ACHN (cell line): Measurements from ENCODE around the gene BRICD5.

Source experiments
- DNase-seq: peaks from one replicate; pipeline ENCODE4 v3.0.0-alpha.2; 2015
- in situ Hi-C: cut with HindIII; loops from 2 replicates; pipeline ENCODE4 v1.10.0; 2017; ENCODE audit warnings: low sequenced_read_pairs, low pct_ligation_motif_present, low pct_unique_long_range_greater_than_20kb

The BRICD5 gene

DNA sequence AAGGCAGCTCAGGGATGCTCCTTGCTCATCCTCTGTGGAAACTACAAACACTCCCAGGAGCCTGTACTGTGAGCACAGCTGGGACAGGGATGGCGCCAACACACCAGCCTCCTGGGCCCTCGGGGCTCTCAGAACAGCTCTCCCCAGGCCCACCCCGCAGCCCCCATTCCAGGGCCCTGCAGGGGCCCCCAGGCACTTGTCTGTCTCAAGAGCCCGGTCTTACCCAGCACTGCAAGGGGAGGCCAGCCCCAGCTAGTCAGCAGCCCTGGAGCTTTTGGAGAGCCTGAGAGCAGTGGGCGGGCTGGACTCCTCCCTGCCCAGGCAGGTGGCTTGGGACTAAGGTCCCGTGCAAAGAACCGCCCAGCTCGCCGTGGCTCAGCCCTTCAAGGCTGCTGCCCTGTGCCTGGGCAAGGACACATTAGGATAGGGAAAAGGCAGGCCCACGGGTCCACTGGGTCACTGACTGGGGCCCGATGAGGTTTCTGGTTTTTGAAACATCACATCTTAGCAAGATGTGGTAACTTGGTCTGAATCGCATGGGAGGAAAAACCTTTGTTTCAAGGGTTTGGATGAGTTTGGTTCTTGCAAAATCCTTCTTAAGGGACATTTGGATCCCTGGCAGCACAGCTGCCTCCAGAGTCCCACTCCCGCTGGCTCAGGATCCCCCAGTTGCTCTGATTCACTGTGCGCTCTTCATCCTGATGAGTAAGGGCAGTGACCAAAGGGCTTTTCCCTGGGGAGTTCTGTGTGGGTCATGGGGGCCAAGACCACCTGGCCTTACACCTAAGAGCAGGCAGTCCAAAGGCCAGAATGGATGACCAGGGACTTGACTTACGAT is 28.4 kb upstream of the BRICD5 start:
- DNase-seq = no peak
- in situ Hi-C loops = no loop called here

DNA sequence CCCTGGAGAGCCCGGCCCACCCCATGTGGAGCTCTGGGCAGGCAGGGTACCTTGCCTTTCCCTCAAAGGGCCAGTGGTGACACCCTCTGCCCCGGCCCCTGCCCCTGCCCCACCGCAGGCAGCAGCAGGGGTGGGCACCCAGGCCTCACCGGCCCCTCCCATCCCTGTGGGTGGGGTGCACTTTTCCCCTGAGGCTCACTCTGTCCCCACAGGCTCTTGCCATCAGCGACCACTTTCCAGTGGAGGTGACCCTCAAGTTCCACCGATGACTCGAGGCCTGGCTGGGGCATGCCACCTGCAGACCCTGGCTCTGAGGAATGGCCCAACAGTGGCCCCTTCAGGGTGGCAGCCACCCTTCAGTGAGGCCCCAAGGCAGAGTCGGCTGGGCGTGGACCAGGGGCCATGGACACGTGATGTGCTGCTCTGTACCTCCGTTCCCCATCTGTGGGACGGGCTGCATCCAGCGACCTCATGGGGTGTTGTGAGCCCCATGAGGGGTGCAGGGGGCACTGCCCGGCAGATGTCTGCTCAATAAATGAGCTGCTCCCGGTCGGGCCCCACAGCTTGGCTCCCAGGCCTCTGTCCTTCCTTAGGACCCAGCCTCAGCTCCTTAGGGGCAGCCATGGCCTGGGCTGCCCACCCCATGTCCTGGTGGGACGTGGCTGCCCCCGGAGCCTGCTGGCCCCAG is 27.6 kb upstream of the BRICD5 start:
- DNase-seq = no peak
- in situ Hi-C loops = no loop called here

GRCh38 chr16:2237493-2238149 is 27.0 kb upstream of the BRICD5 start:
- no peak for DNase-seq
- in situ Hi-C loops = no loop called here

DNA sequence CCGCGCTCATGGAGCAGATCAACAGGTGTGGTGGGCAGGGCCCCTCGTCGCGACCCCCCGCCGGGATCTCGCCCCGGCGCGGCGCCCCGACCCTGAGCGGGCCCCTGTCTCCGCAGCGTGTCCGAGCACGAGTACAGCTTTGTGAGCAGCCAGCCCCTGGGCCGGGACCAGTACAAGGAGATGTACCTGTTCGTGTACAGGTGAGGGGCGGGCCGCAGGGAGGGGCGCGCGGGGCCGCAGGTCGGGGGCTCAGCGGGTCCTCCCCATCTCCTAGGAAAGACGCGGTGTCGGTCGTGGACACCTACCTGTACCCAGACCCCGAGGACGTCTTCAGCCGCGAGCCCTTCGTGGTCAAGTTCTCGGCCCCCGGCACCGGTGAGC is 26.4 kb upstream of the BRICD5 start:
- no peak for DNase-seq
- in situ Hi-C loops = no loop called here

- no peak for DNase-seq
- in situ Hi-C loops = no loop called here
Observed at GRCh38 chr16:2236337-2237101, 25.9 kb upstream of the BRICD5 start, which contains the start of gene DNASE1L2. DNASE1L2 (plus strand) TSS chr16:2236444; CDS start chr16:2236817, 373 bp downstream.

DNA sequence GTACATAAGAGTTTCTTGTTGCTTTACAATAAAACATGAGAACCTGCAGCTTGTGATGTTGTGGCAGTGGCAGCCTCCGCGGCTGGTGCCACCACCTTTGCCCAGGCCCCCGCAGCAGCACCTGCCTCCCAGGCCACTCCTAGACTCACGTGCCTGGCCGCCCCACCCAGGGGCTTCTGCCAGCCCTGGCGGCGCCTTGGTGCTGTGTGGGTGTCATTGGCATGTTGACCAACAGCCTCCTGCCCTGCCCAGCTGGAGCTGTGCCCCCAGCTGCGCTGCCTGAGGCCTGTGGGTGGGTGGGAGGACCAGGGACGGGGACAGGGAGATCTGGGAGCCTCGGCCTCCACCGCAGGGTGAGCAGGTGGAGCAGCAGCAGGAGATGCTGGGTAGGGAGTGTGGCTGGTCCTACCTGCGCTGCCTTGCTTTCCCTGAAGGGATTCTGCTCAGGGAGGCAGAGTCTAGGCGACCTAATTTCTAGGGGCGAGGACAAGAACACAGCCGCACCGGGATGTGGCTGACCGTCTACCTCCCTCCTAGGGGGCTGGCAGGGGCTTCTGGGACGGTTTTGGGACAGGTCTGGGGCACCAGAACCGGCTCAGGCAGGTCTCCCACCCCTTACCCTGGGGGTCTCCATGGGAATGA is 25.2 kb upstream of the BRICD5 start:
- in situ Hi-C loops = no loop called here
- no peak for DNase-seq

- in situ Hi-C loops = no loop called here
- DNase-seq = no peak
Observed at GRCh38 chr16:2235234-2235651, 24.6 kb upstream of the BRICD5 start.

GRCh38 chr16:2234813-2235170 is 24.1 kb upstream of the BRICD5 start:
- in situ Hi-C loops = no loop called here
- no peak for DNase-seq

GRCh38 chr16:2233872-2234812 is 23.5 kb upstream of the BRICD5 start:
- in situ Hi-C loops = no loop called here

GRCh38 chr16:2233046-2233775 is 22.5 kb upstream of the BRICD5 start:
- no peak for DNase-seq
- in situ Hi-C loops = no loop called here

More at GRCh38 chr16:2233872-2234812, 23.5 kb upstream of the BRICD5 start:
- DNase-seq = no peak

DNA sequence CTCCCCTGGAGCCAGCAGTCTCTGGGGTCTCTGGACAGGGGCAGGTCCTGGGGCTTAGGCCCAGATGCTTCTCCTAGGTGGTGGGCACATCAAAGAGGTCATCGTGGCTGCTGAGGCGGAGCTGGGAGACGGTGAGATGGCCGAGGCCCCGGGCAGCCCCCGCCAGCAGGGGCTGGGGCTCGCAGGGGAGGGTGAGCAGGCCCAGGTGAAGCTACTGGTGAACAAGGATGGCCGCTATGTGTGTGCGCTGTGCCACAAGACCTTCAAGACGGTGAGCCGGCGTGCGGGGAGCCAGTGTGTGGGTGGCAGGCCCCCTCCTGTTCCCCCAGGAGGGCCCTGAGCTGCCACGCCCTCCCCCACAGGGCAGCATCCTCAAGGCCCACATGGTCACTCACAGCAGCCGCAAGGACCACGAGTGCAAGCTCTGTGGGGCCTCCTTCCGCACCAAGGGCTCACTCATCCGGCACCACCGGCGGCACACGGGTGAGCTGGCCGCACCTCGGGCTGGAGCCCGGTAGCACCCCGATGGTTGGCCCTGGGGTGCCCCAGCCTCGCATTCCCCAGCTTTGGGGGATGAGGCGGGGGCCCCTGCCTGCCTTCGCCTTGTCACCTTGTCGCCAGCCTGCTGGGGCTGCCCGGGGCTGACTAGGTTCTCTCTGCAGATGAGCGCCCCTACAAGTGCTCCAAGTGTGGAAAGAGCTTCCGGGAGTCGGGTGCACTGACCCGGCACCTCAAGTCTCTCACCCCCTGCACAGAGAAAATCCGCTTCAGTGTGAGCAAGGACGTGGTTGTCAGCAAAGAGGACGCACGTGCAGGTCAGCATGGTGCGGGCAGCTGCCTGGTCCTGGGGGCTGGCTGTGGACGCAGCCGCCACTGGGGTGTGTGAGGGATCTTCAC is 21.7 kb upstream of the BRICD5 start:
- in situ Hi-C loops = no loop called here
- no peak for DNase-seq

GRCh38 chr16:2231016-2231931 is 20.6 kb upstream of the BRICD5 start:
- in situ Hi-C loops = no loop called here

GRCh38 chr16:2230376-2230775 is 19.7 kb upstream of the BRICD5 start:
- DNase-seq = no peak
- in situ Hi-C loops = no loop called here

More at GRCh38 chr16:2231016-2231931, 20.6 kb upstream of the BRICD5 start:
- no peak for DNase-seq

- no peak for DNase-seq
- in situ Hi-C loops = no loop called here
Observed at GRCh38 chr16:2229632-2230250, 19.1 kb upstream of the BRICD5 start.
